ENCODE measurements around the gene BHMT2.

BHMT2 gene

DNA sequence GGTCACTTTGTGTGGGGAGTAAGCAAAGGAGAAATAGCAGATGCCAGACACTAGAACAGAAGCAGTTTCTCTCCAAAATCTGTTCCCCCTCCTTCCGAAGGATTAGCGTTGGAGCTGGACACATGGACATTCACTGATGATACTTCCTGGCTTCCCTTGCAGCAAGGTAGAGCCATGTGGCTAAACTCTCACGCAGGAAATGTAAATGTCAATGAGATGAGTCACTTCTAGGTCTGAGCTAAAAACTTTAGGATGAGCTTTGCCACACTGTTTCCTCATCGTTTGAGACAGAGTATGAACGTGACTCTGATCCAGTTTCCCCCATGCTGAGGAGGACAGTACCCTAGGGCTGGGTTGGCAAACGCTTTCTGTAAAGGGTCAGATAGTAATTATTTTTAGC lies 5.1 kb downstream of the BHMT2 start:
- CTCF ChIA-PET: interaction anchor here (1.0 to 2.1 kb wide), 8 partner anchors 8 to 58 kb away, joined by 3 to 8 read pairs (median 4); no protein-coding TSS in a partner anchor
- POLR2A ChIA-PET: interaction anchor here (0.5 kb wide), 1 partner anchor 147 kb away, joined by 6 read pairs; no protein-coding TSS in a partner anchor
- no peak for DNase-seq (ENCODE audit: extremely low spot score)
- TF ChIP-seq CTCF (IDR thresholded peaks at IDR 0.05; ENCODE audit: control extremely low read depth, extremely low read depth, low read depth, missing control alignments): no peak

DNA sequence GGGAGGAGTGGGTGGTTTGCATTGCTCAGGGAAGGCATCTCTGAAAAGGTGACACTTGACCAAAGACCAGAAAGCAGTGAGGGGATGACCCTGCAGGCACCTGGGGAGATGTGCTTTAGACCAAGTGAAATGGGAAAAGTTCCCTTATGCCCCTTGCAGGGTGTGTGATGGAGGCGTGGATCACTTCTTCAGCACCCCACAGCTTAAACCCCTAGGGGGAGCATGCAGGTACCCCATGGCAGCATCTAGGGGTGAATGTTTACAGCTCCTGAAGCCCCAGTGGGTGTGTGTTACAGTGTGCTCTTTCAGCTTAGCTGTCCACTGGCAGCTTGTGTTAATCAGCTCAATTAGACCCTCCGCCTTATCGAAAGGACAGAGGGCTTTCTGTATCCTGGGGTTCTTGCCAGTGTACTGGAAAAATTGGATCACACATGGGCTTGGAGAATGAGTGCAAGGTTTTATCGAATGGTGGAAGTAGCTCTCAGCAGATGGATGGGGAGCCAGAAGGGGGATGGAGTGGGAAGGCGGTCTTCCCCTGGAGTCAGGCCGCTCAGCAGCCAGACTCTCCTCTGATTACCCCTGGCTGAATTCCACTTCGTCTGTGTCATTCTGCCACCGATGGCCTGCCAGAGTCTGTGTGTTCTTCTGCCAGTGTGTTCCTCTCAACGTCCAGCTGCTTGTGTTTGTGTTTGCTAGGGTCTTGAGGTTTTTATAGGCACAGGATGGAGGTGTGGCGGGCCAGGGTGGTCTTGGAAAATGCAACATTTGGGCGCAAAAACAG lies 6.3 kb downstream of the BHMT2 start:
- CTCF ChIA-PET: interaction anchor here (1.2 to 1.6 kb wide), 4 partner anchors 15 to 57 kb away, joined by 4 to 8 read pairs (median 4); no protein-coding TSS in a partner anchor

DNA sequence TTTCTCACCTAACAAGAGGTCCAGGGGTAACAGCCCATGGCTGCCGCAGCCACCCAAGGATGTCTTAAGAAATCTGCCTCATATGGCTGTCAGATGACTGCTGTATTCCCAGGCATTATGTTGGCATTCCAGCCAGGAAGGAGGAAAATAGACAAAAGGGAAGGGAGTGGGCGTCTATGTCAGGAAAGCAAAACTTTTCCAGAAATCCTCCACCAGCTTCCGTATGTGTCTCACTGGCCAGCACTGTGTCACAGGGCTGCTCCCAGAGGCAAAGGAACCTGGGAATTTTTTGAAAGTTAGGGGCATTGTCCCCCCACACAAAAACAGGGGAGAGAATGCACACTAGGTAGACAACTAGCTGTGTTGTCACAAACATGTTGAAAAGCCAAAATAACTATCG lies 7.3 kb downstream of the BHMT2 start:
- ChIA-PET POLR2A (no interaction called here), CTCF (interaction anchor here (1.6 kb wide), 1 partner anchor 56 kb away, joined by 8 read pairs; no protein-coding TSS in a partner anchor)
- no peak for TF ChIP-seq CTCF (IDR thresholded peaks at IDR 0.05; ENCODE audit: control extremely low read depth, extremely low read depth, low read depth, missing control alignments)
- no peak for DNase-seq (ENCODE audit: extremely low spot score)

More for the DNA sequence above, 6.3 kb downstream of the BHMT2 start:
- POLR2A ChIA-PET: no interaction called here
- no peak for TF ChIP-seq CTCF (IDR thresholded peaks at IDR 0.05; ENCODE audit: control extremely low read depth, extremely low read depth, low read depth, missing control alignments)
- no peak for DNase-seq (ENCODE audit: extremely low spot score)

DNA sequence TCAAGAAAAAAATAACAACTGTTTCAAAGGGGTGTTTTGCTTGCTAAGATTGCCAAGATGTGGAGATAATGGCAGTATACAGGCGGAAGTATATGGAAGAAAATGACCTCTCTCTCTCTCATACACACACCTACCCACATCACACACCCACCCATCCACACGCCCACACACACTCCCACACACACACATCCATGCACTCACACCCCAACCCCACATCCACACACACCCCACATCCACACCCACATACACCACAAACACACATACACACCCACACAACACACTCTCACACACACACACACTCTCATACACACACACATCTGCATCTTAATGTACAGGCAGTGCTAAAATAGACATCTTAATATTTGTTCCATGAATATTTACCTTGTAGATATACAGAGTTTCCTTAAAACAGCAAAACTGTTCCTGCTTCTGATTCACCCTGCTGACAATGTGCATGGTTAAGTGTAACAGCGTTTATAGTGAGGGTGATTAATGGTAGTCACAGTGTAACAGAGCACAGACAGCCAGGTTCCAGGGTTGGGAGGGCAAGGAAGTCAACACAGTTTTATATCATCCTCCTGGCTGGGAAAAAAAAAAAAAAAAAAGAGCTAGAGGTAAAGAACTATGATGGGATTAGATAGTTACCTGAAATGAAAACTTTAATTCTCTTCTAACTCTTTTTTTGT lies 8.3 kb downstream of the BHMT2 start:
- CTCF ChIA-PET: interaction anchor here (1.2 kb wide), 1 partner anchor 60 kb away, joined by 3 read pairs; no protein-coding TSS in a partner anchor
- POLR2A ChIA-PET: no interaction called here
- no peak for TF ChIP-seq CTCF (IDR thresholded peaks at IDR 0.05; ENCODE audit: control extremely low read depth, extremely low read depth, low read depth, missing control alignments)
- no peak for DNase-seq (ENCODE audit: extremely low spot score)

DNA sequence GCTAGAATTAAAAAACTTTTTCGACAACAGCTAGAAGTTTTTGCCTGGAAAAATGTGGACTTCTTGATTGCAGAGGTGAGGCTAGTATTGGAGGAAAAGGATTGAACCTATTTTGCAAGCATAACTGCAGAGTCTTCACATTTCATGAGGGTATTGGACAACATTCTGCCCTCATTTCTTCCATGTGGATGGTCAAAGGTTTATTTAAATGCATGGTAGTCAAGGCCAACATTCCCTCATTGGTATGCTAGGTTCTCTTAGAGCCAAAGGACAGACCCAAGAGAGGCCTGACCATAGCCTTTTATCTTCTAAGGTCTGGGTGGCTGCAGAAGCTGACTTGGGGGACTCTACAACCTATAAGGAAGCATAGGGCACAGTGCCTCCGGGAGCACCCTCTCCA lies 11.2 kb downstream of the BHMT2 start:
- ChIA-PET CTCF (no interaction called here), POLR2A (no interaction called here)
- no peak for TF ChIP-seq CTCF (IDR thresholded peaks at IDR 0.05; ENCODE audit: control extremely low read depth, extremely low read depth, low read depth, missing control alignments)
- DNase-seq (ENCODE audit: extremely low spot score): no peak

DNA sequence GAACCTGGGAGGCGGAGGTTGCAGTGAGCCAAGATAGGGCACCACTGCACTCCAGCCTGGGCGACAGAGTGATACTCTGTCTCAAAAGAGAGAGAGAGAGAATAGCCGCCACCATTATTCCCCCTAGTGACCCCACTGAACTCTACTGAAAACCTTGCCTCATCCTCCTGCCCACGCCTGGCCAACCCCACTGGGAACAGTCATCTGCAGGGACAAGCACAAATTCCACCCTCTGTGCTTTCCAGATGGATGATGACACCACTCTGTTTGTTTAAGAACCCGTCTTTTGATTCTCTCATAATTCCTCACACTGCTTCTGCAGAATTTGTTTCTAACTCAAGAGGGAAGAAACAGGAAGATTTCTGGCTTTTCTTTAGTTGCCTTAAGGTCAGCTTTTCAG lies 12.2 kb downstream of the BHMT2 start:
- ChIA-PET POLR2A (no interaction called here), CTCF (interaction anchor here (0.9 to 3.0 kb wide), 3 partner anchors 8 to 51 kb away, joined by 3 to 14 read pairs (median 8); no protein-coding TSS in a partner anchor)
- DNase-seq (ENCODE audit: extremely low spot score): no peak
- no peak for TF ChIP-seq CTCF (IDR thresholded peaks at IDR 0.05; ENCODE audit: control extremely low read depth, extremely low read depth, low read depth, missing control alignments)

All from GM10248 (cell line).